ENCODE results near the gene PPARD. TPM values are rescaled to one million over a fixed set of nuclear protein-coding genes. Genes with fewer than 3 reads are reported as not detected.

Gene PPARD
- total and polyA plus RNA-seq, 12 donors = 6.0 to 39.8 (median 21.6) TPM

DNA sequence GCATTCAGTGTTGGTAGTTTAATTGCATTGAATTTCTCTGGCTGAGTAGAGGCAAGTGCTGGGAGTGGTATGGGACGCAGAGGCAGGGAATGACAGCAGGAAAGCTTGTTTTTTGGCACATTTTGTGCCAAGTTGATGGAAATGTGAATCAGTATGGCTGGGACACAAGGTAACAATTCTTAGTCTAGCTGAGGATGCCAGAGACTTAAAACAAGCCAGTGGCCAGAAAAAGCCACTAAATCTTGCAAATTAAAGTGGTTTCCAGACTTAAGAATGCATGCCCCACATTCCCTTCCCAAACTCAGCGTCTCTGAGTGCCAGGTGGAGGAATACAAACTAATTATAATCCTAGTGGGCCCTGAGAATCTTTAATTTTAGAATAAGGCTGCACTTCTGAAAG lies 35.9 kb downstream of the PPARD start:
- H3K27me3 ChIP-seq = no peaks in the 10 kb centered on the region
- 87 to 96% (median 91%) methylated on average over 2 of the region's 2 CpGs for WGBS, 4 donors
- no peak for DNase-seq
- H3K4me3 ChIP-seq = no peak overlapping the region
- H3K9me3 ChIP-seq (replicated peaks in 1 of 3) = no peaks in the 10 kb centered on the region
- no peaks in the 10 kb centered on the region for H3K36me3 ChIP-seq (replicated peaks in 1 of 2)
- intact Hi-C loops (cut with DNase I) = no loop called here
- no peak overlapping the region for H3K27ac ChIP-seq
- no peak for TF ChIP-seq POLR2A (IDR thresholded peaks at IDR 0.05)
- TF ChIP-seq, protein P1, sequence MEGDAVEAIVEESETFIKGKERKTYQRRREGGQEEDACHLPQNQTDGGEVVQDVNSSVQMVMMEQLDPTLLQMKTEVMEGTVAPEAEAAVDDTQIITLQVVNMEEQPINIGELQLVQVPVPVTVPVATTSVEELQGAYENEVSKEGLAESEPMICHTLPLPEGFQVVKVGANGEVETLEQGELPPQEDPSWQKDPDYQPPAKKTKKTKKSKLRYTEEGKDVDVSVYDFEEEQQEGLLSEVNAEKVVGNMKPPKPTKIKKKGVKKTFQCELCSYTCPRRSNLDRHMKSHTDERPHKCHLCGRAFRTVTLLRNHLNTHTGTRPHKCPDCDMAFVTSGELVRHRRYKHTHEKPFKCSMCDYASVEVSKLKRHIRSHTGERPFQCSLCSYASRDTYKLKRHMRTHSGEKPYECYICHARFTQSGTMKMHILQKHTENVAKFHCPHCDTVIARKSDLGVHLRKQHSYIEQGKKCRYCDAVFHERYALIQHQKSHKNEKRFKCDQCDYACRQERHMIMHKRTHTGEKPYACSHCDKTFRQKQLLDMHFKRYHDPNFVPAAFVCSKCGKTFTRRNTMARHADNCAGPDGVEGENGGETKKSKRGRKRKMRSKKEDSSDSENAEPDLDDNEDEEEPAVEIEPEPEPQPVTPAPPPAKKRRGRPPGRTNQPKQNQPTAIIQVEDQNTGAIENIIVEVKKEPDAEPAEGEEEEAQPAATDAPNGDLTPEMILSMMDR (IDR thresholded peaks at IDR 0.05) = no peak
- H3K4me1 ChIP-seq (replicated peaks in 1 of 2) = peaks cover 0 to 5% of the 10 kb centered on the region in 2 donors

DNA sequence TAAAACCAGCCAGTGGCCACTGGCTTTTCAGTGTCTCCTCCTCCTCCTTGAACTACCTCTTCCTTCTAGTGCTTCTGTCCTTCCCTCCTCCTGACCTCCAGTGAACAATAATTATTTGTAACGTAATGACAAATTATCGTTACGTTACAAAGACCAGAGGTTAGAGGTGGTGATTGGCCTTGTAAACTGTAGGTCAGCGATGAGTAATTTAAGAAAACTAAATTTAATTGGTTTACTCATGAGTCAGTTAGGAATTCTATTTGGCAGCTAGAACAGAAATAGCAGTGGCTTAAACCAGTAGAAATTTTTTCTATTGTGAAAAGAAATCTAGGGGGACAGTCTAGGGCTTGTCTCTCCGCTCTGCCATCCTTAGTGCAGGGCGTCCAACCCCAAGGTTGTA lies 38.8 kb downstream of the PPARD start:
- TF ChIP-seq POLR2A (IDR thresholded peaks at IDR 0.05) = no peak
- TF ChIP-seq, protein P1 (IDR thresholded peaks at IDR 0.05) = no peak

DNA sequence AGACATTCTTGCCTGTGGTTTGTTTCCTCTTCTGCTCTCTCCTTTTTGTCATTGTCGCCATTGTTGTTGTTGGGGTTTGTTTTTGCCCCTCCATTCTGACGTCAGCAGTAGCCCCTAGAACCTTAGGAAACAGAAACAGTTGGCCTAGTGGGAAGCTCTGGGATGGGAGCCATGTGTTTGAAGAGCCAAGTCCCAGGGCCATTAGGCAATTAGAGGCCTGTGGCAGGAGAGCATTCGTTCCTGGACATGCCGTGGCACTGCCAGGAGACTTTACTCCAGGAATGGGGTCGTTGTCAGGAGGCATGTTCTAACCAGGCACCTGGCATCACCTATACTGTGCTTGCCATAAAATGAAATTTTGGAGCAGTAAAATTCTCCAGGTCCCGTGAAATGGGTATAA lies 39.7 kb downstream of the PPARD start:
- peaks cover 0 to 5% of the 10 kb centered on the region in 2 donors for H3K4me1 ChIP-seq (replicated peaks in 1 of 2)
- WGBS, 4 donors = 75 to 96% (median 89%) methylated on average over 6 of the region's 6 CpGs
- no peak overlapping the region for H3K27ac ChIP-seq
- TF ChIP-seq POLR2A (IDR thresholded peaks at IDR 0.05) = no peak
- TF ChIP-seq, protein P1 (IDR thresholded peaks at IDR 0.05) = no peak
- H3K9me3 ChIP-seq (replicated peaks in 1 of 3) = no peaks in the 10 kb centered on the region
- no peaks in the 10 kb centered on the region for H3K36me3 ChIP-seq (replicated peaks in 1 of 2)
- intact Hi-C loops (cut with DNase I) = no loop called here
- H3K4me3 ChIP-seq = no peak overlapping the region
- DNase-seq = no peak
- H3K27me3 ChIP-seq = no peaks in the 10 kb centered on the region

More for the DNA sequence above, 38.8 kb downstream of the PPARD start:
- no peaks in the 10 kb centered on the region for H3K36me3 ChIP-seq (replicated peaks in 1 of 2)
- H3K27me3 ChIP-seq = no peaks in the 10 kb centered on the region
- H3K4me3 ChIP-seq = no peak overlapping the region
- DNase-seq = no peak
- intact Hi-C loops (cut with DNase I) = no loop called here
- WGBS, 4 donors = 65 to 69% (median 67%) methylated on average over 6 of the region's 6 CpGs
- H3K9me3 ChIP-seq (replicated peaks in 1 of 3) = no peaks in the 10 kb centered on the region
- peak overlapping the region in 1 of 5 donors; percentile 0 for H3K27ac ChIP-seq
- H3K4me1 ChIP-seq (replicated peaks in 1 of 2) = peaks cover 0 to 5% of the 10 kb centered on the region in 2 donors

DNA sequence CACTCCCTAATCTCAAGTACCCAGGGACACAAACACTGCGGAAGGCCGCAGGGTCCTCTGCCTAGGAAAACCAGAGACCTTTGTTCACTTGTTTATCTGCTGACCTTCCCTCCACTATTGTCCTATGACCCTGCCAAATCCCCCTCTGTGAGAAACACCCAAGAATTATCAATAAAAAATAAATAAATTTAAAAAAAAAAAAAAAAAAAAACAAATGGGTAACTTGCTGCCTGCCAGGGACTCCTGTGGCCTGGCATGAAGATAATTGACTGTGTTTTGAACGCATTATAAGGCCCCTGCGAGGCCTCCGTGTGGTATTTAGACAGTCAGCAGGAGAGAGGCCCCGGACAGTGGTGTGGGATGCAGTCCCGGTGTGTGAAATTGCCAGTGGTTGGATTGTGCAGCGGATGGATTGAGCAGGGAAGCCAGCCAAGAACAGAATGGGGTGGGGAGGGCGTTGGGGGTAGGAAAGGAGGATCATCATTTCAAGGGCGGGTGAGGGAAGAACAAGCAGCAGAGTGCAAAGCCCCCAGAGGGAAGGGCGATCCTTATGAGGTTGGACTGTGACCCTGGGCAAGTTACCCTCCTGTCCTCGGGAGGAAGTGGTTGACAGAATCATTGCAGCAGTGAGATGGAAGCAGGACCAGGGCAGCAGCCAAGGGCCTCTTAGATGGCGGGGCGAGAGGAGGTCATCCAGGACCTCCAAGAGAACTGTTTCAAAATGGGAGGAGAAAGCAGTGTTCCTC lies 43.3 kb downstream of the PPARD start:
- Histone ChIP-seq H3K9me3 (replicated peaks in 1 of 3) (no peaks in the 10 kb centered on the region), H3K4me3 (no peak overlapping the region), H3K36me3 (replicated peaks in 1 of 2) (no peaks in the 10 kb centered on the region), H3K27me3 (no peaks in the 10 kb centered on the region), H3K27ac (peak overlapping the region in 1 of 5 donors; percentile 13), H3K4me1 (replicated peaks in 1 of 2) (peaks cover 0 to 5% of the 10 kb centered on the region in 2 donors)
- DNase-seq = no peak
- 58 to 75% (median 70%) methylated on average over 12 of the region's 14 CpGs for WGBS, 4 donors
- intact Hi-C loops (cut with DNase I) = no loop called here
- TF ChIP-seq, protein P1 (IDR thresholded peaks at IDR 0.05) = no peak
- TF ChIP-seq POLR2A (IDR thresholded peaks at IDR 0.05) = no peak

Data from adrenal gland (tissue), 12 donors.